ENCODE measurements around the gene ARFGAP3. TPM values are rescaled to one million over a fixed set of nuclear protein-coding genes. Genes with fewer than 3 reads are reported as not detected.

ARFGAP3 gene
- polyA plus RNA-seq, 1 of the 3 experiments (the other 2 are of a cell fraction) = 12.6 TPM

GRCh38 chr22:42841444-42841843 lies 15.6 kb downstream of the ARFGAP3 start:
- Histone ChIP-seq H3K4me2 (peak overlapping the region; percentile 25), H3K4me1 (ENCODE audit: control insufficient read depth in 1 of 2, insufficient read depth in 2 of 2, low read depth in 1 of 2, low read length in 1 of 2) (no peaks in the 10 kb centered on the region), H3K27me3 (ENCODE audit: insufficient read depth) (no peaks in the 10 kb centered on the region), H3K9ac (no peak overlapping the region), H3K27ac (ENCODE audit: low read depth in 2 of 2, low read length in 1 of 2) (peak overlapping the region in 1 of 2 experiments; percentile 42; a peak in 2 of 4 replicates), H3F3A (replicated peaks; ENCODE audit: insufficient read depth) (peaks cover 16% of the 10 kb centered on the region), H3K4me3 (ENCODE audit: low read depth in 2 of 2, low read length in 1 of 2) (no peak overlapping the region), H3K36me3 (replicated peaks in 1 of 2; ENCODE audit: control insufficient read depth in 1 of 2, insufficient read depth in 2 of 2, low read length in 1 of 2) (peaks cover 10 to 16% of the 10 kb centered on the region in 2 experiments), H2AFZ (ENCODE audit: low read depth) (no peak overlapping the region), H3K79me2 (ENCODE audit: insufficient read depth) (peaks cover 24% of the 10 kb centered on the region), H3K9me2 (no peaks in the 10 kb centered on the region), H4K20me1 (ENCODE audit: insufficient read depth) (no peaks in the 10 kb centered on the region), H3K9me3 (no peaks in the 10 kb centered on the region)
- no peak for TF ChIP-seq EP300 (IDR thresholded peaks at IDR 0.05; ENCODE audit: borderline replicate concordance in 1 of 2, low read depth in 1 of 2, low read length in 1 of 2)
- TF ChIP-seq FOSL2 (IDR thresholded peaks at IDR 0.05; ENCODE audit: borderline replicate concordance, low read depth) = peak; percentile 28; the same call in 1 of the 2 replicates
- no peak for DNase-seq
- POLR2A ChIA-PET = no interaction called here
- 52% methylated on average over 3 of the region's 3 CpGs for WGBS (ENCODE audit: low lambda C conversion rate)
- CTCF ChIA-PET = no interaction called here

- no peaks in the 10 kb centered on the region for H3K27me3 ChIP-seq (ENCODE audit: insufficient read depth)
- peaks cover 17% of the 10 kb centered on the region; the same call in 1 of the 2 replicates for H3K79me2 ChIP-seq (ENCODE audit: insufficient read depth)
- H2AFZ ChIP-seq (ENCODE audit: low read depth) = no peak overlapping the region
- H3K9me2 ChIP-seq = no peaks in the 10 kb centered on the region
- H3K4me1 ChIP-seq (ENCODE audit: control insufficient read depth in 1 of 2, insufficient read depth in 2 of 2, low read depth in 1 of 2, low read length in 1 of 2) = no peaks in the 10 kb centered on the region
- H3K4me2 ChIP-seq = no peak overlapping the region
- H3K9ac ChIP-seq = no peak overlapping the region
- no peak overlapping the region for H3K27ac ChIP-seq (ENCODE audit: low read depth in 2 of 2, low read length in 1 of 2)
- POLR2A ChIA-PET = no interaction called here
- peaks cover 15% of the 10 kb centered on the region for H3F3A ChIP-seq (replicated peaks; ENCODE audit: insufficient read depth)
- no peak for TF ChIP-seq TEAD4 (IDR thresholded peaks at IDR 0.05; ENCODE audit: borderline replicate concordance, insufficient read depth)
- TF ChIP-seq RFX5 (IDR thresholded peaks at IDR 0.05; ENCODE audit: low read length) = no peak
- no peak for TF ChIP-seq CHD2 (IDR thresholded peaks at IDR 0.05; ENCODE audit: low read length, partially characterized antibody)
- 97% methylated on average over 4 of the region's 4 CpGs for WGBS (ENCODE audit: low lambda C conversion rate)
- CTCF ChIA-PET = no interaction called here
- no peak overlapping the region for H3K4me3 ChIP-seq (ENCODE audit: low read depth in 2 of 2, low read length in 1 of 2)
- peaks cover 15 to 23% of the 10 kb centered on the region in 2 experiments for H3K36me3 ChIP-seq (replicated peaks in 1 of 2; ENCODE audit: control insufficient read depth in 1 of 2, insufficient read depth in 2 of 2, low read length in 1 of 2)
- H3K9me3 ChIP-seq = no peaks in the 10 kb centered on the region
- H4K20me1 ChIP-seq (ENCODE audit: insufficient read depth) = no peaks in the 10 kb centered on the region
- DNase-seq = no peak
Observed at GRCh38 chr22:42837556-42837955, 19.5 kb downstream of the ARFGAP3 start.

GRCh38 chr22:42836026-42836425 lies 21.0 kb downstream of the ARFGAP3 start:
- Histone ChIP-seq H3F3A (replicated peaks; ENCODE audit: insufficient read depth) (peaks cover 2% of the 10 kb centered on the region), H3K79me2 (ENCODE audit: insufficient read depth) (peaks cover 16% of the 10 kb centered on the region; the same call in 1 of the 2 replicates), H2AFZ (ENCODE audit: low read depth) (no peak overlapping the region), H3K9me3 (no peaks in the 10 kb centered on the region), H3K9me2 (no peaks in the 10 kb centered on the region), H3K4me1 (ENCODE audit: control insufficient read depth in 1 of 2, insufficient read depth in 2 of 2, low read depth in 1 of 2, low read length in 1 of 2) (no peaks in the 10 kb centered on the region), H4K20me1 (ENCODE audit: insufficient read depth) (no peaks in the 10 kb centered on the region), H3K9ac (no peak overlapping the region), H3K36me3 (replicated peaks in 1 of 2; ENCODE audit: control insufficient read depth in 1 of 2, insufficient read depth in 2 of 2, low read length in 1 of 2) (peaks cover 19 to 22% of the 10 kb centered on the region in 2 experiments), H3K27me3 (ENCODE audit: insufficient read depth) (no peaks in the 10 kb centered on the region), H3K4me3 (ENCODE audit: low read depth in 2 of 2, low read length in 1 of 2) (no peak overlapping the region), H3K4me2 (no peak overlapping the region), H3K27ac (ENCODE audit: low read depth in 2 of 2, low read length in 1 of 2) (no peak overlapping the region)
- WGBS (ENCODE audit: low lambda C conversion rate) = 96% methylated on average over 4 of the region's 5 CpGs
- no peak for DNase-seq
- ChIA-PET CTCF (no interaction called here), POLR2A (no interaction called here)
- TF ChIP-seq NRF1 (IDR thresholded peaks at IDR 0.05; ENCODE audit: low read depth, low read length) (no peak), SIN3A (IDR thresholded peaks at IDR 0.05; ENCODE audit: borderline replicate concordance, low read depth, low read length) (no peak), RCOR1 (IDR thresholded peaks at IDR 0.05; ENCODE audit: low read length) (no peak), ELF1 (IDR thresholded peaks at IDR 0.05) (no peak), EP300 (IDR thresholded peaks at IDR 0.05; ENCODE audit: borderline replicate concordance in 1 of 2, low read depth in 1 of 2, low read length in 1 of 2) (no peak), REST (IDR thresholded peaks at IDR 0.05; ENCODE audit: low read depth, low read length) (no peak), GATA2 (CRISPR knock-in tag; IDR thresholded peaks at IDR 0.05) (no peak), TCF12 (IDR thresholded peaks at IDR 0.05) (no peak), ZBTB33 (IDR thresholded peaks at IDR 0.05; ENCODE audit: borderline replicate concordance, low read depth) (no peak), USF2 (IDR thresholded peaks at IDR 0.05; ENCODE audit: borderline replicate concordance, low read depth, low read length) (no peak), RXRA (IDR thresholded peaks at IDR 0.05; ENCODE audit: borderline replicate concordance, low read depth) (no peak), FOSL2 (IDR thresholded peaks at IDR 0.05; ENCODE audit: borderline replicate concordance, low read depth) (no peak), TAF1 (IDR thresholded peaks at IDR 0.05; ENCODE audit: borderline replicate concordance, low read depth, low read length) (no peak)

Data from SK-N-SH (cell line).